AG09309 (cell line): ENCODE measurements around the gene WASF3.

Source experiments
- DNase-seq: peaks from one replicate; pipeline ENCODE4 v3.0.0-alpha.2; 2010; ENCODE audit warnings: low read depth
- H3K4me3 ChIP-seq: 2 replicates; pipeline ENCODE4 v1.5.1; 2011; ENCODE audit warnings: mild to moderate bottlenecking, low read depth, low read length, moderate library complexity; ENCODE audit not compliant: control insufficient read depth
- CTCF ChIP-seq: IDR thresholded peaks from 2 replicates; pipeline ENCODE4 v1.5.1; 2011; ENCODE audit warnings: mild to moderate bottlenecking, low read depth, low read length, inconsistent platforms; ENCODE audit not compliant: insufficient read depth, control insufficient read depth; ENCODE audit errors: missing control alignments

The WASF3 gene

GRCh38 chr13:26693749-26694463 is 136.4 kb downstream of the WASF3 start:
- H3K4me3 ChIP-seq = no peak overlapping the region
- no peak for DNase-seq
- no peak for TF ChIP-seq CTCF

DNA sequence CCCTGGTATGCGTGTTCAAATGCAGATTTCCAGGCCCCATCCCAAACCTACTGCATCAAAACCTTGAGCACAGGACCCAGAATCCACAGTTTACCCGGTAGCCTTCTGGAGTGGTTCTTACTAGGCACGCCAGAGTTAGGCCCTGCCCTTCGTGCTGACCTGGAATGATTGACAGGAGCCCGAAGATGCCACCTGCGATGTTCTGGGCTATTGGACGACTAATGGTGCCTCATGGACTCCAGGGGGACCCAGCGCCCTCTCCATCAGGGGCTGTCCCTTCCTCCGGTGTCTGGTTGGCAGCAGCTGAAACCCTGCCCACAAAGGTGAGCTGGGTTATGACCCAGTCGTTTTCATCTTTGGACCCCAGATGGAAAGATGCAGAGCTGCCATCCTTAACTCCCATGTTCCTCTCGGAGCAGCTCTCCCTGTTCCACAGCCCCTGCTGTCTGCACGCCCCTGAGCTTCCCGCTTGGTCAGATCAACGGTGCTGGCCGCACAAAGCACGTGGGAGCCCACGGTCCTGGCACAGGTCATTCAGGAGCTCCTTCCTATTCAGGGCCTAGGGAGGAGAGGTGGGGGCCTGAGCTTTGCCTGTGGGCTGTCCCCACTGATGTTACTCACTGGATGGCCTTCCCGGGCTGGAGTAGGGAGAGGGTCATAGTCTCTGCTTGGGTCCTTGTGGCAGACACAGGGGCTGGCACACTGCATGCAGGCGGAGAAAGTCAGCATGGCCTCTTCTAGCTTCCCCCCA is 137.3 kb downstream of the WASF3 start:
- no peak overlapping the region for H3K4me3 ChIP-seq

GRCh38 chr13:26695360-26695705 is 137.8 kb downstream of the WASF3 start:
- no peak for TF ChIP-seq CTCF
- H3K4me3 ChIP-seq = no peak overlapping the region
- no peak for DNase-seq

More for the DNA sequence above, 137.3 kb downstream of the WASF3 start:
- no peak for TF ChIP-seq CTCF
- DNase-seq = no peak

DNA sequence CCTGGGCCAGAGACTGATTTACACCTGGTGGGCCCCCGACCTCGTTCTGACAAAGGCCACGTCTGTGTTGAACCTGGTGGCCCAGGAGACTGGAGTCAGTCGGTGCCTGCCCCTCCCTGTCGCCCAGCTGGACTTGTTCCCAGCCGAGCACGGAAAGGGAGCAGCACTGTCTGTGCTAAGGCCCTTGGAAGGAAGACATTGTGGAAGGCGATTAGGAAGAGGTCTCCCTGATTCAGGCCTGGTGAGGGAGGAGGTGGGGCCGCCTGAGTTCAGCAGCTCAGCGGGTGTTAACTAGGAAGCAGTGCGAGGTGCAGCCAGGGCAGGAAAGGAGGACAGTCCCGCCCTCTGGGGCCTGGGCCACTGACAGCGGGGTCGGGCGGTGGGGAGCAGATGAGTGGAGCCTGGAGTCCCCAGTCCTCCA is 138.4 kb downstream of the WASF3 start:
- H3K4me3 ChIP-seq = no peak overlapping the region
- no peak for TF ChIP-seq CTCF
- no peak for DNase-seq

DNA sequence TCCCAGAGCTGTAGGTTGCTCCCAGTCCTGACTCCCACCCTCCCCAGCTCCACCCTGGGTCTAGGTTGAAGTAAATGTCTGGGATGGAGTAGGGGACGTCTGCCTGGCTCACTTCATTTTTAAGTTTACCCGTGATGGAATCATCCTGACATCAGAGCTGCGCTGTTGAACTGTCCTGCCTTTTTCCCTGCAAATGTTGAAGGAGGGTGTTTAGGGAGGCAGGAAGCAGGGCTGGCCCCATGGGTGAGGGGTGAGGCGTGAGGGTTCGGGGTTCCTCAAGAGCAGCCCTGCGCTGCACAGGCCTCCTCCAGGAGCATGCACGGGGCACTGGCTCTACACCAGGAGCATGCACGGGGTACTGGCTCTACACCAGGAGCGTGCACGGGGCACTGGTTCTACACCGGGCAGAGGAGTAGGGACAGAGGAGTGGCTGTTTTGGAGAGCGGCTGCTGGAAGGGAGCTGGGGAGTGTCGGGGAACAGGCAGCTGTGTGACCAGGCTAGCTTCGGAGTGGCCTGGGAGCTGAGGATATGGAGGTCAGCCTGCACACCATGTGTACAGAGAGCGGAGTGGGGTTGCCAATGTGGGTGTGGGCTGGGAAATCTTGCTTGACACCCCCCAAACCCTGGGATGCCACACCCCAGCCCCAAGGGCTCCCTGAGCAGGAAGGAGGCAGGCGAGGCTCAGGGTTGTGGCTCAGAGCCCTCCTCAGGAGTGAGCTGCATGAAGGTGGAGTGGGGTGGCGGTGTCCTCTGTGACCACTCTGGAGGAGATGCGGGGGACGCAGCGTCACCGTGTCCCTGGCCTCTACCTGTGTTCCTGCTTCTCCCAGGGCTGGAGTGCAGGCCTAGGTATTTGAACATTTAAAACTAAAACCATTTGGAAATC is 139.8 kb downstream of the WASF3 start:
- DNase-seq = no peak
- H3K4me3 ChIP-seq = no peak overlapping the region
- TF ChIP-seq CTCF = no peak

GRCh38 chr13:26698392-26699196 is 141.1 kb downstream of the WASF3 start:
- peak; percentile 95 for TF ChIP-seq CTCF
- H3K4me3 ChIP-seq = no peak overlapping the region; the same call in 1 of the 2 replicates
- peak; percentile 50 for DNase-seq
